HG02852 (cell line): ENCODE measurements around the gene SLC12A2.

Source experiments
- ATAC-seq: cut with Tn5 transposase; IDR thresholded peaks from one replicate; pipeline ENCODE4 v1.9.1; 2021; ENCODE audit warnings: mild to moderate bottlenecking, moderate library complexity; ENCODE audit not compliant: unreplicated experiment

The SLC12A2 gene

DNA sequence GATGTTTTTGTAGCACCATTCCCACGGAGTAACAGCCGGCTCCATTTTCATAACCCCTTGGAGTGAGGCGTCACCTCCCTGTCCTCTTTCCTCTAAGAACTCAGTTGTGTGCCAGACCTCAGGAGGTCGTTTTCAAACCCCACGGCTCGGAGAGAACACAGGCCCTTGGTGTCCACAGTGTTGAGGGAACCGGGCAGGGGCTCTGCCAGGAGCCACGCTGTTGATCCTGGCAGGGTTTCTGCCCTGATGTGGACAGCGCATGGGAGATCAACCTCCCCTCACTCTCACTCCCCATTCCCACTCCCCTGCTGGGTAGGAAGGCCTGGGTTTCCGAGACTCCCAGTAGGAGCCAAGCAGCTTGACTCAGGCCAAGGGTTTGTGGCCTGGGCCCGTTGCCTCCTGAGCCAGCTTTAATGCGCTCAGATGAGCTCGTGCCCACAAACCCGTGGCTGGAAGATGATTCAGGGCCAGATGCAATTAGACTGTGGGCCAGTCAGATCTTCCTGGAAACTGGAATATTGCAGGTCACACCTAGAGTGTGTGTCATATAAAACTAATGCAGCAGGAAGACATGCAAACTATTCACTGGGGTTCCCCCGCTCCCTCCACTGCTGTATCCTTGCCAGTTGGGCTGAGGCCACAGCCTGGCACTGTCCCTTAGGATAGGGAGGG is 133.4 kb downstream of the SLC12A2 start:
- ATAC-seq: no peak

DNA sequence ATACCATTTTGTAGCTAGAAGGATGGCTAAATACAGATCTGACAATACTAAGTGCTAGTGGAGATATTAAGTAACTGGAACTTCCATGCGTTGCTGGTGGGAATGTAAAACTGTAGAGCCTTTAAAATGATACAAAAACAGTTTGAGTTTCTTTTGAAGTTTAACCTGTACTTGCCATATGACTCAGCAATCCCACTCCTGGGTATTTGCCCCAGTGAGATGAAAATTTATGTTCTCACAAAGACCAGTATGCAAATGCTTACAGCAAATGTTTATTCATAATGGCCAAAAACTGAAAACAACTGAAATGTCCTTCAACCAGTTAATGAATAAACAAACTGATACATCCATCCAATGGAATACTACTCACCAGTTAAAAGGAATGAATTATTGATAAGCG is 137.3 kb downstream of the SLC12A2 start:
- no peak for ATAC-seq

DNA sequence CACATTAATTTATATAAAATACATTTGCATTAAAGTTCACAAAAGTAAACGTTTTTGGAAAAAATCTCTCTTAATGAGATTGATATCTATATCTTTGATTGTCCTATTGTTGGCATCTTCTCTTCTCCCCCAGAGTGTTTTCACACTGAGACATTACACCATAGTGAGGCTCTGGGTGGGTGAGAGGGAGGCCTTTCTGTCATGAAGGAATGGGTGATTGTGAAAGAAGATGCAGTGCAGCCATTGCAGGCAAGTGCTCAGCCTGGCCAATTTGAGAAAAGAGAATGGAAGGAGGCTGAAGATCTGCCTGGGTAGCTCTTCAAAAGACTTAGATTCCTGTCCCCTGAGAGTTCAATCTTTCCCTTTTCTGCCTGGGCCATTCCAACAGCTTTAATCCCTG is 140.8 kb downstream of the SLC12A2 start:
- ATAC-seq: no peak

DNA sequence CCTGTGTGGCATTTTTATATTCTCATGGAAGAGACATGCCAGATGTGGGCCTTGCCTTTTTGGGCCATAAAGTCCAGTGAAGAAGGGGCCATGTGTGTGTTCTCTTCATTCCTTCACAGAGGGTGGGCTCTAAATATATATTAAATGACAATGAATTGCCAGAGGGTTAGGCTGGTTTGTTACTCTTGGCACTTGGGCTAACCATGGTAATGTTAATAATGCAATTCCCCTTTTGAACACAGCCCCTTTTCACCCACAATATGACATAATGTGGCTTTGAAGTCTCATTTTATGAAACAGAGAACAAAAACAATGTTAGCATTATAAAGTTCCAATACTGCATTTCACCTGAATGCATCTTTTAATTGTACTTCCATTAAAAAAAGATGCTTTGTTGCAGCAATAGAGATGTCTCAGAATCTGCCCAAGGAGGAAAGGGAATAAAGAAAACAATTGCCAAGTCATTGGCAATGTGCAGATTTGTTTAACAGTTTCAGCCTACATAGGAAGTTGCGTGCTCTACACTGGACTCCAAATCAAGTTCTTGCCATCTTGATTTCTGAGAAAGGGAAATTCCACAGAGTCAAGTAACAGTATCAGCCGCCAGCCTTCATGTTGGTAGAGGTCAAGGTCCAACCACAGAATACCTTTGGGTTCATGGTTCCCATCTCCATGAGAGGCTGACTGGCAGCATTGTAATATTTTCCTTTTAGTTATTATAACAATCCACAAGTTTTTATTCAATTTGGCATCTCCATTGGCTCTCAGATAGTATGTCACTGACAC is 141.9 kb downstream of the SLC12A2 start:
- ATAC-seq: no peak

DNA sequence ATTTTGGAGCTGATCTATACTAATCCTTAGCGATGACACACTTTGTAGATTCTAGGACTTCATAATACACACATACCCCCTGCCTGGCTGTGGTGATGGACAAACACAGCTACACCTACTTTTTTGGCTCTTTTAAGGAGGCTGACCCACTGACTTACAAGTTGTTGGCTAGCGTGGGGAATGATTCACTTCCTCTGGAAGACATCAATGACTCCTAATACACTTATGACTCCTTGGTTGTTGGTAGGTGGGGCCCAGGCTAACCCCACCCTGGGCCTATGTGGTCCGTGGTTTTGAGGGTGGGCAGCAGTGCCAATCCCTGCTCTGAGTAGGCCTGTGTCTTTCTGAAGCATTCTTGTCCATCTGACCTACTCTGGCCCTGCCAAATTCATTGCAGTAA is 144.4 kb downstream of the SLC12A2 start:
- no peak for ATAC-seq

DNA sequence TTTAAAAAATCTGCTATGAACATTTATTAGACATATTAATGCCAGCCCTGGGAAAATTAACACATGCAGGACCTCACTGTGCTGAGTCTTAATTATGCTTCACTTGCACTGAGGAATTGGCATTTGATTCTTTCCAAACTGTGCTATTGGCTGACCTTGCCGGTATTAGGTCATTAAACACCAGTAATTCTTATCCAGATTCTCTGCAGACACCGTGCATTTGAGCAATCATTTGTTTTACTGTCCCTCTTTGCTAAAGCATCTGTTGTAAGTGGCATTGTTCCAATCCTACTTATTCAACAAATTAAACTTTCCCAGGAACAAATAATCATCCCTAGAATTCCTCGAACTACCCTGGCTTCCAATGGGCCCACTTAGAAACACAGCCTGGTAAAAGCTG is 145.0 kb downstream of the SLC12A2 start:
- ATAC-seq: no peak

DNA sequence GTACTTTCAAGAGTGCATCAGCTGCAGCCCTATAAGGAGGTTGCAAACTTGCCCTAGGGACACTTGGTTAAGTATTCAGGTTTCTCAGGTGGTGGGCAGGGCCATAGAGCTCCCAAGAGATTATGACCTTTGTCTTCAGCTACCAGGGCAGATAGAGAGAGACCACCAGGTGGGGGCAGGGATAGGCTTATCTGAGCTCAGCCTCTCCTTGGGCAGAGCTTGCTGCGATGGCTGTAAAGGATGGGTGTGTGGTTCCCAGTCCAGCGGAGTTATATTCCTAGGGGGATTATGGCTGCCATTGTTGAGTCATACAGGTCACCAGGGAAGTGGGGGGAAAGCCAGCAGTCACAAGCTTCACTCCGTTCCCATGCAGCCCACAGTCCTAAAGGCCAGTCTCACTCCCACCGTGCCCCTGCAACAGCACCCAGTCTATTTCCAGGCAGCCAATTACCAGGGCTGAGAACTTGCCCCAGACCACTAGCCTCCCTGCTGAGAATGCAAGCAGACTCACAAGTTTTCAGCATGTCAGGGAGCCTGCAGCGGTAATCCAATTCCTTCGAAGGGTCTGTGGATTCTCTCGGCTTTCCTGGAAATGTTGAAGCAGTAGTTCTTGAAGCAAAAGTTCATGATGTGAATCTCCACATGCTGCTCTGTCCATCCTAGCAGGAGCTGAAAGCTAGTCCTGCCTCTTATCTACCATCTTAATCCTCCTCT is 151.5 kb downstream of the SLC12A2 start:
- ATAC-seq: no peak

DNA sequence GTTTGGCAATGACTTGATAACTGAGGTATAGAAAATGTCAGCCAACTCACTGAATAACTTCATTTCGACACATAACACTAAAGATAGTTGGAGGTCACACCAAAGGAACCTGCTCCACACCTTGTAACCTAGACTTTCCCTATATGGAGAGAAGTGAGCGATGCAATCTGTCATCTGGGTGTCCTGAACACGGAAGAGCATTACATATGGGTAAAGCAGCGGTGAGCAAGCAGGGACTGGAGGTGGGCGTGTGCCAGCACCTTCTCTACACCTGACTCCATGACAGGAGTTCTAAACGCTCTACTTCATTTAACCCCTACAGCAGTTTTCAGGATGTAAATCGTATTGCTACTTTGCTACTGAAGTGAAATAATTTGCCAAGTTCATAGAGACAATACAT is 152.8 kb downstream of the SLC12A2 start:
- no peak for ATAC-seq

DNA sequence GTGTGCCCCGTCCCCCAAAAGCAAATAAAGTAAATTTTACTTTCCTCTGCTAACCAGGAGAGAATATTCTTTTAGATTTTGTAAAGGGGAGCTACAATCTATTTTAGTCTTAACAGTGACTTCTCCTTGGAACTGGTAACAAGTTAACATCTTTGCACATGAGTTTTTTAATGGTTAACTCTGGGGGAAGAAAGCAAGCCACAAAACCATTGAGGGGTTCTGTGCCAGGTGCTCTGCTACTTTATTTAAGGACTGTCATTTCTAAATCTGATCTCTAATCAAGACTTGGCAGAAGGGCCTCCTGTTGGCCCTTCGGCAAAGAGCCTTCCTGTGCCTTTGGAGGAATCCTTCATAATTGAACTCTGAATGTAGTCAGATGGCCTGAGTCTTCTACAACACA is 153.4 kb downstream of the SLC12A2 start:
- no peak for ATAC-seq

DNA sequence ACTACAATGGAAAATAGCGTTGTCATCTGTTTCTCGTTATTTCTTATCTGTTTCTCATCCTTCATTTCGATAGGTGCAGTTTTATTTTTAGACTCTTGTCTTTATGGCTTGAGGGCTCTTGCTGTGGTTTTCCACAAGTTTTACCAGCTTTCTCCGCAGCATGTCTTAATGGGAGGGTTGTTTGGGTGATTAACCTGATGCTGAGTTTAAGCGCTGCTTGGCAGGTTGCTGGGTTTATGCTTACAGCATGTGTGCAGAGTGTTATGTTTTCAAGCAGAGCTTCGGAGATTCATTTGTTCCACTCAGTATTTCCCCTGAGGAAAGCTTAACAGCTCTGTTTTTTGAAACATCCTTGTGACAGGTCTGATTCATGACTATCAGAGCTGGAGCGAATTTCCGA is 154.0 kb downstream of the SLC12A2 start:
- no peak for ATAC-seq
